HepG2 (cell line): Measurements from ENCODE around the gene ICAM2. TPM values are rescaled to one million over a fixed set of nuclear protein-coding genes. Genes with fewer than 3 reads are reported as not detected.
A peak's percentile ranks its signal among the peaks of the same experiment; 100 is the strongest.

Source experiments
- ATAC-seq: fragments of 200-7000 bp; cut with Tn5 transposase; 3 replicates; pipeline ENCODE4 v1.9.1; 2020; ENCODE audit warnings: mild to moderate bottlenecking, moderate library complexity
- BruUV-seq: library from RNA; stranded (reverse); fragments of 400-500 nt; replicated peaks from 2 replicates; lab custom pipeline; 2021; lab: Mats Ljungman, UMichigan
- CTCF ChIA-PET: fragments of 300-600 bp; formaldehyde crosslinking; extraction: SDS; loops from one replicate; lab custom pipeline; 2021; ENCODE audit warnings: low total read pairs, inconsistent platforms, low intra/inter-chr PET ratio; lab: Yijun Ruan, JAX
- POLR2A ChIA-PET: fragments of 350-600 bp; sonication (Branson Sonifier 250); formaldehyde crosslinking; loops from one replicate; lab custom pipeline; 2020; ENCODE audit warnings: antibody characterized with exemption, inconsistent platforms; lab: Yijun Ruan, JAX
- DNase-seq: peaks from one replicate; pipeline ENCODE4 v3.0.0-alpha.2; 2015; ENCODE audit warnings: low spot score
- FAIRE-seq: peaks from 3 replicates; lab custom pipeline; 2011; peaks lifted over from hg19 to GRCh38; lab: Jason Lieb, UNC
- H2AFZ ChIP-seq: one replicate; pipeline ENCODE4 v1.6.1; 2011; ENCODE audit warnings: low read length, inconsistent platforms
- H3K27ac ChIP-seq: fragments of 300-600 bp; 3 replicates; pipeline ENCODE4 v1.8.0; 2011; ENCODE audit warnings: mixed run types, mild to moderate bottlenecking, mixed read lengths, low read length, inconsistent platforms; ENCODE audit not compliant: insufficient read depth; ENCODE audit errors: extremely low read length
- H3K27me3 ChIP-seq, 2 experiments: fragments of 200-600 bp in 1 of 2; 2 replicates in 1 of 2; 3 replicates in 1 of 2; pipeline versions ENCODE4 v1.6.0 to v1.8.0; 2011; ENCODE audit warnings: low read length in 2 of 2, mild to moderate bottlenecking in 2 of 2, moderate library complexity in 2 of 2, inconsistent platforms in 1 of 2; ENCODE audit not compliant: insufficient read depth in 2 of 2, control insufficient read depth in 1 of 2
- H3K36me3 ChIP-seq, 2 experiments: fragments of 200-600 bp in 1 of 2; replicated peaks in 1 of 2; 2 replicates in 1 of 2; 3 replicates in 1 of 2; pipeline versions ENCODE4 v1.5.1 to v1.8.0; 2011; ENCODE audit warnings: low read length in 2 of 2, inconsistent platforms in 1 of 2; ENCODE audit not compliant: insufficient read depth in 2 of 2, control insufficient read depth in 1 of 2
- H3K4me1 ChIP-seq: 2 replicates; pipeline ENCODE4 v1.5.1; 2012; ENCODE audit warnings: low read length, inconsistent platforms; ENCODE audit not compliant: insufficient read depth
- H3K4me2 ChIP-seq: 2 replicates; pipeline ENCODE4 v1.6.0; 2011; ENCODE audit warnings: low read depth, low read length, inconsistent platforms
- H3K4me3 ChIP-seq, 3 experiments: fragments of 200-600 bp in 1 of 3; sonication (generic), shearing (Covaris generic) in 1 of 3; replicated peaks in 1 of 3; 2 replicates each; pipeline ENCODE4 v1.5.1; 2011 to 2016; ENCODE audit warnings: low read length in 3 of 3, inconsistent platforms in 2 of 3, low read depth in 2 of 3, mild to moderate bottlenecking in 2 of 3, control low read depth in 1 of 3, mixed read lengths in 1 of 3; ENCODE audit not compliant: insufficient read depth in 1 of 3
- H3K79me2 ChIP-seq: one replicate; pipeline ENCODE4 v1.6.1; 2011; ENCODE audit warnings: low read length, inconsistent platforms; ENCODE audit not compliant: insufficient read depth
- H3K9ac ChIP-seq: 2 replicates; pipeline ENCODE4 v1.6.0; 2011; ENCODE audit warnings: mild to moderate bottlenecking, low read depth, low read length, inconsistent platforms; ENCODE audit not compliant: insufficient read depth
- H3K9me3 ChIP-seq: 2 replicates; pipeline ENCODE4 v1.5.1; 2012; ENCODE audit warnings: mild to moderate bottlenecking, low read length
- H4K20me1 ChIP-seq: 2 replicates; pipeline ENCODE4 v1.6.0; 2011; ENCODE audit warnings: inconsistent platforms, mild to moderate bottlenecking, low read length, moderate library complexity; ENCODE audit not compliant: insufficient read depth
- ARID4A ChIP-seq: sonication (generic); formaldehyde crosslinking; IDR thresholded peaks from 2 replicates; pipeline ENCODE4 v1.5.0; 2020; ENCODE audit warnings: mild to moderate bottlenecking, missing genetic modification reagents, borderline replicate concordance
- ETV6 ChIP-seq: sonication (generic); formaldehyde crosslinking; conservative IDR thresholded peaks from 2 replicates; pipeline ENCODE4 v1.4.0; 2020; ENCODE audit warnings: missing genetic modification reagents
- MTF2 ChIP-seq: sonication (generic); formaldehyde crosslinking; IDR thresholded peaks from 2 replicates; pipeline ENCODE4 v1.5.0; 2020; ENCODE audit warnings: missing genetic modification reagents, borderline replicate concordance
- MYC ChIP-seq: sonication (generic); formaldehyde crosslinking; IDR thresholded peaks from 2 replicates; pipeline ENCODE4 v1.9.0; 2021; ENCODE audit warnings: missing genetic modification reagents, borderline replicate concordance
- NFE2L2 ChIP-seq: fragments of 150-350 bp; IDR thresholded peaks from 2 replicates; pipeline ENCODE4 v1.6.1; 2014; ENCODE audit warnings: low read length
- WGBS: methylation state at CpG from one replicate; pipeline ENCODE4 v1.1.6; 2017; ENCODE audit warnings: low lambda C conversion rate; 5-methylcytosine and 5-hydroxymethylcytosine counted together
- in situ Hi-C: cut with HindIII; loops from 2 replicates; pipeline ENCODE4 v1.10.0; 2017; ENCODE audit warnings: low pct_unique_long_range_greater_than_20kb; ENCODE audit not compliant: extremely low pct_ligation_motif_present
- intact Hi-C: fragments of 100-400 bp; cut with micrococcal nuclease; formaldehyde crosslinking; loops from one replicate; pipeline ENCODE4 v1.10.0; 2022; ENCODE audit not compliant: unreplicated experiment
- polyA plus RNA-seq, 8 experiments: library from polyadenylated mRNA; depleted of rRNA in 3 of 8; stranded (reverse) in 7 of 8; unstranded in 1 of 8; fragments of >200 nt; fragmentation: Illumina TruSeq in 4 of 8; extraction: Trizol in 4 of 8; gene quantifications; 2 replicates each; pipeline versions ENCODE4 v1.2.1 to v1.2.3, GENCODE V29; 2011 to 2016; ENCODE audit warnings: low read depth in 4 of 8, missing spikeins in 1 of 8, mixed read lengths in 1 of 8; ENCODE audit not compliant: insufficient read depth in 1 of 8
- total RNA-seq, 5 experiments: library from RNA; depleted of rRNA; stranded (reverse); fragments of >200 nt; fragmentation: Illumina TruSeq; extraction: Trizol; gene quantifications; 2 replicates each; pipeline ENCODE4 v1.2.3, GENCODE V29; 2016; ENCODE audit warnings: low read depth in 1 of 5
- TF ChIP-seq, protein P1 (sequence below): sonication (generic); formaldehyde crosslinking; IDR thresholded peaks from 2 replicates; pipeline ENCODE4 v1.4.0; 2020; ENCODE audit warnings: missing genetic modification reagents; ENCODE audit errors: not compliant biosample characterization
- TF ChIP-seq, protein P2 (sequence below): sonication (generic); formaldehyde crosslinking; IDR thresholded peaks from 2 replicates; pipeline ENCODE4 v1.9.0; 2021; ENCODE audit warnings: mild to moderate bottlenecking, missing genetic modification reagents

Gene ICAM2
- total and polyA plus RNA-seq, 2 of the 13 experiments (the other 11 are each of a cell fraction or from before 2014, with no cell fraction given) = 10.9 to 20.8 TPM

- Histone ChIP-seq H3K36me3 (no peaks in the 10 kb centered on the region), H3K4me3 (peak overlapping the region in 1 of 3 experiments; percentile 31; a peak in 1 of 6 replicates), H3K79me2 (no peaks in the 10 kb centered on the region), H3K4me1 (peaks cover 27% of the 10 kb centered on the region), H2AFZ (no peak overlapping the region), H3K9ac (no peak overlapping the region), H3K27me3 (peaks cover 16 to 48% of the 10 kb centered on the region in 2 experiments; a peak in 4 of 5 replicates), H4K20me1 (no peaks in the 10 kb centered on the region), H3K9me3 (no peaks in the 10 kb centered on the region), H3K4me2 (peak overlapping the region; percentile 57), H3K27ac (no peak overlapping the region)
- WGBS = 70% methylated on average over 21 of the region's 21 CpGs
- CTCF ChIA-PET = interaction anchor here (0.6 to 2.5 kb wide), 3 partner anchors 43 to 77 kb away, joined by 3 to 27 read pairs (median 6); partner anchors contain the start of gene GH1
- no peak for DNase-seq
- ATAC-seq = no peak
- POLR2A ChIA-PET = no interaction called here
- intact Hi-C loops (loop anchor here (5.0 kb wide), 1 partner anchor 72 kb away; the partner anchor contains the start of gene GH1), in situ Hi-C loops (no loop called here)
- no peak for FAIRE-seq
- no TSS peak for BruUV-seq
- TF ChIP-seq ARID4A (peak; percentile 39; the same call in 1 of the 2 replicates), MYC (CRISPR knock-in tag) (0 out of 2 replicates have a peak, but pooled peaks have one; percentile 9), ETV6 (no peak), MTF2 (CRISPR knock-in tag) (peak; percentile 68; the same call in 1 of the 2 replicates), NFE2L2 (no peak)
- TF ChIP-seq, protein P1, sequence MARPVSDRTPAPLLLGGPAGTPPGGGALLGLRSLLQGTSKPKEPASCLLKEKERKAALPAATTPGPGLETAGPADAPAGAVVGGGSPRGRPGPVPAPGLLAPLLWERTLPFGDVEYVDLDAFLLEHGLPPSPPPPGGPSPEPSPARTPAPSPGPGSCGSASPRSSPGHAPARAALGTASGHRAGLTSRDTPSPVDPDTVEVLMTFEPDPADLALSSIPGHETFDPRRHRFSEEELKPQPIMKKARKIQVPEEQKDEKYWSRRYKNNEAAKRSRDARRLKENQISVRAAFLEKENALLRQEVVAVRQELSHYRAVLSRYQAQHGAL (CRISPR knock-in tag) = no peak
- TF ChIP-seq, protein P2, sequence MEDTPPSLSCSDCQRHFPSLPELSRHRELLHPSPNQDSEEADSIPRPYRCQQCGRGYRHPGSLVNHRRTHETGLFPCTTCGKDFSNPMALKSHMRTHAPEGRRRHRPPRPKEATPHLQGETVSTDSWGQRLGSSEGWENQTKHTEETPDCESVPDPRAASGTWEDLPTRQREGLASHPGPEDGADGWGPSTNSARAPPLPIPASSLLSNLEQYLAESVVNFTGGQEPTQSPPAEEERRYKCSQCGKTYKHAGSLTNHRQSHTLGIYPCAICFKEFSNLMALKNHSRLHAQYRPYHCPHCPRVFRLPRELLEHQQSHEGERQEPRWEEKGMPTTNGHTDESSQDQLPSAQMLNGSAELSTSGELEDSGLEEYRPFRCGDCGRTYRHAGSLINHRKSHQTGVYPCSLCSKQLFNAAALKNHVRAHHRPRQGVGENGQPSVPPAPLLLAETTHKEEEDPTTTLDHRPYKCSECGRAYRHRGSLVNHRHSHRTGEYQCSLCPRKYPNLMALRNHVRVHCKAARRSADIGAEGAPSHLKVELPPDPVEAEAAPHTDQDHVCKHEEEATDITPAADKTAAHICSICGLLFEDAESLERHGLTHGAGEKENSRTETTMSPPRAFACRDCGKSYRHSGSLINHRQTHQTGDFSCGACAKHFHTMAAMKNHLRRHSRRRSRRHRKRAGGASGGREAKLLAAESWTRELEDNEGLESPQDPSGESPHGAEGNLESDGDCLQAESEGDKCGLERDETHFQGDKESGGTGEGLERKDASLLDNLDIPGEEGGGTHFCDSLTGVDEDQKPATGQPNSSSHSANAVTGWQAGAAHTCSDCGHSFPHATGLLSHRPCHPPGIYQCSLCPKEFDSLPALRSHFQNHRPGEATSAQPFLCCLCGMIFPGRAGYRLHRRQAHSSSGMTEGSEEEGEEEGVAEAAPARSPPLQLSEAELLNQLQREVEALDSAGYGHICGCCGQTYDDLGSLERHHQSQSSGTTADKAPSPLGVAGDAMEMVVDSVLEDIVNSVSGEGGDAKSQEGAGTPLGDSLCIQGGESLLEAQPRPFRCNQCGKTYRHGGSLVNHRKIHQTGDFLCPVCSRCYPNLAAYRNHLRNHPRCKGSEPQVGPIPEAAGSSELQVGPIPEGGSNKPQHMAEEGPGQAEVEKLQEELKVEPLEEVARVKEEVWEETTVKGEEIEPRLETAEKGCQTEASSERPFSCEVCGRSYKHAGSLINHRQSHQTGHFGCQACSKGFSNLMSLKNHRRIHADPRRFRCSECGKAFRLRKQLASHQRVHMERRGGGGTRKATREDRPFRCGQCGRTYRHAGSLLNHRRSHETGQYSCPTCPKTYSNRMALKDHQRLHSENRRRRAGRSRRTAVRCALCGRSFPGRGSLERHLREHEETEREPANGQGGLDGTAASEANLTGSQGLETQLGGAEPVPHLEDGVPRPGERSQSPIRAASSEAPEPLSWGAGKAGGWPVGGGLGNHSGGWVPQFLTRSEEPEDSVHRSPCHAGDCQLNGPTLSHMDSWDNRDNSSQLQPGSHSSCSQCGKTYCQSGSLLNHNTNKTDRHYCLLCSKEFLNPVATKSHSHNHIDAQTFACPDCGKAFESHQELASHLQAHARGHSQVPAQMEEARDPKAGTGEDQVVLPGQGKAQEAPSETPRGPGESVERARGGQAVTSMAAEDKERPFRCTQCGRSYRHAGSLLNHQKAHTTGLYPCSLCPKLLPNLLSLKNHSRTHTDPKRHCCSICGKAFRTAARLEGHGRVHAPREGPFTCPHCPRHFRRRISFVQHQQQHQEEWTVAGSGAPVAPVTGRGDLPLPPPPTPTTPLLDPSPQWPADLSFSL (CRISPR knock-in tag) = 0 out of 2 replicates have a peak, but pooled peaks have one; percentile 15
These were observed 30.6 kb downstream of the ICAM2 start for GRCh38 chr17:63989622-63990345.
